Esophagus muscularis mucosa (tissue), 4 donors: ENCODE measurements around the gene ZFR.

Experiments used
- CTCF ChIP-seq, 3 experiments: fragments of 200-600 bp in 2 of 3; fragments of 450-650 bp in 1 of 3; sonication (generic) in 2 of 3; IDR thresholded peaks; one replicate each; pipeline ENCODE4 v1.5.1; 2017 to 2019; ENCODE audit warnings: antibody characterized with exemption in 3 of 3, mild to moderate bottlenecking in 2 of 3, moderate library complexity in 1 of 3
- EP300 ChIP-seq: sonication (generic); formaldehyde crosslinking; IDR thresholded peaks from one replicate; pipeline ENCODE4 v1.6.1; 2017; ENCODE audit warnings: antibody characterized with exemption
- POLR2A ChIP-seq: fragments of 450-650 bp; IDR thresholded peaks from one replicate; pipeline ENCODE4 v1.6.1; 2017; ENCODE audit warnings: antibody characterized with exemption, moderate library complexity, mild to moderate bottlenecking, low read depth
- POLR2AphosphoS5 ChIP-seq, 2 donors: sonication (generic); formaldehyde crosslinking; IDR thresholded peaks; one replicate each; pipeline ENCODE4 v1.6.1; 2017; ENCODE audit warnings: antibody characterized with exemption in 2 of 2

GRCh38 chr5:32314658-32315057 is 129.9 kb downstream of the ZFR start:
- TF ChIP-seq CTCF (IDR thresholded peaks at IDR 0.05): no peak
- no peak for TF ChIP-seq EP300
- no peak for TF ChIP-seq POLR2A
- no peak for TF ChIP-seq POLR2AphosphoS5 (IDR thresholded peaks at IDR 0.05)
